Neural progenitor cell (in vitro differentiated cells): ENCODE measurements around the gene CSNK1G2. TPM values are rescaled to one million over a fixed set of nuclear protein-coding genes. Genes with fewer than 3 reads are reported as not detected.

ENCODE experiments used
- DNase-seq: peaks from one replicate; pipeline ENCODE4 v3.0.0-alpha.2; 2016; ENCODE audit warnings: low spot score
- H2AFZ ChIP-seq: fragments of 200-600 bp; sonication (generic); replicated peaks from 2 replicates; pipeline ENCODE4 v1.6.1; 2016; ENCODE audit warnings: antibody characterized with exemption
- H3F3A ChIP-seq: fragments of 200-600 bp; sonication (generic); 2 replicates; pipeline ENCODE4 v1.6.1; 2016; ENCODE audit warnings: antibody characterized with exemption, low read depth
- H3K27ac ChIP-seq: fragments of 200-600 bp; sonication (generic); 2 replicates; pipeline ENCODE4 v1.5.1; 2016; ENCODE audit warnings: mild to moderate bottlenecking
- H3K27me3 ChIP-seq: fragments of 200-600 bp; sonication (generic); 2 replicates; pipeline ENCODE4 v1.6.1; 2016; ENCODE audit warnings: mild to moderate bottlenecking, moderate library complexity
- H3K36me3 ChIP-seq: fragments of 200-600 bp; sonication (generic); 2 replicates; pipeline ENCODE4 v1.5.1; 2016
- H3K4me1 ChIP-seq: fragments of 200-600 bp; sonication (generic); 2 replicates; pipeline ENCODE4 v1.6.1; 2016; ENCODE audit warnings: mixed run types
- H3K4me2 ChIP-seq: fragments of 200-600 bp; sonication (generic); 2 replicates; pipeline ENCODE4 v1.6.1; 2016
- H3K4me3 ChIP-seq: fragments of 200-600 bp; sonication (generic); 2 replicates; pipeline ENCODE4 v1.5.1; 2016
- H3K79me2 ChIP-seq: fragments of 200-600 bp; sonication (generic); 2 replicates; pipeline ENCODE4 v1.6.1; 2016; ENCODE audit warnings: low read depth
- H3K9ac ChIP-seq: fragments of 200-600 bp; sonication (generic); 2 replicates; pipeline ENCODE4 v1.6.1; 2016
- H3K9me3 ChIP-seq: fragments of 200-600 bp; sonication (generic); 2 replicates; pipeline ENCODE4 v1.5.1; 2016; ENCODE audit warnings: low read depth
- H4K20me1 ChIP-seq: fragments of 200-600 bp; sonication (generic); 2 replicates; pipeline ENCODE4 v1.6.1; 2016; ENCODE audit warnings: low read depth
- H3K27ac Mint-ChIP-seq: 3 replicates; pipeline ENCODE4 v1.8.0; 2021; ENCODE audit warnings: mixed read lengths
- H3K27me3 Mint-ChIP-seq: 2 replicates; pipeline ENCODE4 v1.8.0; 2022; ENCODE audit warnings: low read depth, mild to moderate bottlenecking, inconsistent platforms, moderate library complexity, mixed read lengths; ENCODE audit not compliant: insufficient read depth
- H3K36me3 Mint-ChIP-seq: 3 replicates; pipeline ENCODE4 v1.8.0; 2021; ENCODE audit warnings: mixed read lengths
- H3K4me1 Mint-ChIP-seq: 3 replicates; pipeline ENCODE4 v1.8.0; 2021; ENCODE audit warnings: mixed read lengths
- H3K4me3 Mint-ChIP-seq: 3 replicates; pipeline ENCODE4 v1.8.0; 2021; ENCODE audit warnings: mild to moderate bottlenecking, moderate library complexity, mixed read lengths
- H3K9me3 Mint-ChIP-seq: 3 replicates; pipeline ENCODE4 v1.8.0; 2020; ENCODE audit warnings: mixed read lengths
- EZH2 ChIP-seq: fragments of 200-600 bp; sonication (generic); IDR thresholded peaks from 2 replicates; pipeline ENCODE4 v1.6.1; 2017; ENCODE audit warnings: antibody characterized with exemption, mild to moderate bottlenecking, moderate library complexity
- EZH2phosphoT487 ChIP-seq: fragments of 200-600 bp; sonication (generic); IDR thresholded peaks from 2 replicates; pipeline ENCODE4 v1.6.1; 2017; ENCODE audit warnings: antibody characterized with exemption
- total RNA-seq: library from RNA; depleted of rRNA; stranded (reverse); fragments of >200 nt; gene quantifications from 2 replicates; pipeline ENCODE4 v1.2.3, GENCODE V29; 2015; ENCODE audit warnings: low replicate concordance
- TF ChIP-seq, protein P1 (sequence below): fragments of 200-600 bp; sonication (generic); IDR thresholded peaks from 2 replicates; pipeline ENCODE4 v1.5.1; 2017; ENCODE audit warnings: antibody characterized with exemption, mild to moderate bottlenecking

CSNK1G2 gene
- total RNA-seq, 1 donor from 2014 or later = 49.6 TPM

DNA sequence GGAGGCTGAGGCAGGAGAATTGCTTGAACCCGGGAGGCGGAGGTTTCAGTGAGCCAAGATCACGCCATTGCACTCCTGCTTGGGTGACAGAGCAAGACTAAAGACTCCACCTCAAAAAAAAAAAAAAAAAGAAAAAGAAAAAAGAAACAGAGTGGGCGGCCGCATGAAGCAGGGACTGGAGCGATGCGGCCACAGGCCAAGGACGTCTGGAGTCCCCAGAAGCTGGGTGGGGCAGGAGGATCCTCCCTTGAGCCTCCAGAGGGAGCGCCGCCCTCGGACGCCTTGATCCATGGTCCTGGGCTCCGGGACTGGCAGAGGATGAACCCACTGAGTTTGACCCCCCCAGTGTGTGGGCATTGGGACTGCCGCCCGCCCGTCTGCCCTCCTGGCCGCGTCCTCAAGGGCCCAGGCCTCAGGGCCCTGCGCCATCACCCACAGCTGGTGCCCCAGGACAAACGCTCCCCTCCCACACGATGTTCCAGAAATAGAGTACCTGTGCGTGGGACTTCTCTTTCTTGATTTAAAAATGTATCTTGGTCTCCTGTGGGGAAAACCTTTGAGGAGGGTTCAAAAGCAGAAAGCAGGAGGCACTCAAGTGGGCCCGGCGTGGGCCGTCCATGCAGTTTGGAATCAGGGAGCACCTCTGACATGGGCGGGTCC lies 59.0 kb downstream of the CSNK1G2 start:
- no peak overlapping the region for H3K27ac ChIP-seq
- H3K9me3 ChIP-seq = no peaks in the 10 kb centered on the region
- Mint-ChIP-seq H3K4me1 (no peaks in the 10 kb centered on the region), H3K4me3 (no peak overlapping the region), H3K27ac (no peak overlapping the region), H3K27me3 (peaks cover 2% of the 10 kb centered on the region), H3K9me3 (peaks cover 15% of the 10 kb centered on the region), H3K36me3 (peaks cover 30% of the 10 kb centered on the region)
- no peak overlapping the region for H3K4me2 ChIP-seq
- H3K4me1 ChIP-seq = no peaks in the 10 kb centered on the region
- TF ChIP-seq EZH2phosphoT487 = no peak
- no peak for TF ChIP-seq EZH2
- TF ChIP-seq, protein P1, sequence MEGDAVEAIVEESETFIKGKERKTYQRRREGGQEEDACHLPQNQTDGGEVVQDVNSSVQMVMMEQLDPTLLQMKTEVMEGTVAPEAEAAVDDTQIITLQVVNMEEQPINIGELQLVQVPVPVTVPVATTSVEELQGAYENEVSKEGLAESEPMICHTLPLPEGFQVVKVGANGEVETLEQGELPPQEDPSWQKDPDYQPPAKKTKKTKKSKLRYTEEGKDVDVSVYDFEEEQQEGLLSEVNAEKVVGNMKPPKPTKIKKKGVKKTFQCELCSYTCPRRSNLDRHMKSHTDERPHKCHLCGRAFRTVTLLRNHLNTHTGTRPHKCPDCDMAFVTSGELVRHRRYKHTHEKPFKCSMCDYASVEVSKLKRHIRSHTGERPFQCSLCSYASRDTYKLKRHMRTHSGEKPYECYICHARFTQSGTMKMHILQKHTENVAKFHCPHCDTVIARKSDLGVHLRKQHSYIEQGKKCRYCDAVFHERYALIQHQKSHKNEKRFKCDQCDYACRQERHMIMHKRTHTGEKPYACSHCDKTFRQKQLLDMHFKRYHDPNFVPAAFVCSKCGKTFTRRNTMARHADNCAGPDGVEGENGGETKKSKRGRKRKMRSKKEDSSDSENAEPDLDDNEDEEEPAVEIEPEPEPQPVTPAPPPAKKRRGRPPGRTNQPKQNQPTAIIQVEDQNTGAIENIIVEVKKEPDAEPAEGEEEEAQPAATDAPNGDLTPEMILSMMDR = no peak
- peaks cover 8% of the 10 kb centered on the region for H3K36me3 ChIP-seq
- no peak overlapping the region for H2AFZ ChIP-seq
- no peak overlapping the region for H3K9ac ChIP-seq
- H3K4me3 ChIP-seq = no peak overlapping the region
- no peaks in the 10 kb centered on the region for H3K27me3 ChIP-seq
- peaks cover 38% of the 10 kb centered on the region for H4K20me1 ChIP-seq
- H3F3A ChIP-seq = peaks cover 13% of the 10 kb centered on the region
- peaks cover 22% of the 10 kb centered on the region for H3K79me2 ChIP-seq
- DNase-seq = no peak

DNA sequence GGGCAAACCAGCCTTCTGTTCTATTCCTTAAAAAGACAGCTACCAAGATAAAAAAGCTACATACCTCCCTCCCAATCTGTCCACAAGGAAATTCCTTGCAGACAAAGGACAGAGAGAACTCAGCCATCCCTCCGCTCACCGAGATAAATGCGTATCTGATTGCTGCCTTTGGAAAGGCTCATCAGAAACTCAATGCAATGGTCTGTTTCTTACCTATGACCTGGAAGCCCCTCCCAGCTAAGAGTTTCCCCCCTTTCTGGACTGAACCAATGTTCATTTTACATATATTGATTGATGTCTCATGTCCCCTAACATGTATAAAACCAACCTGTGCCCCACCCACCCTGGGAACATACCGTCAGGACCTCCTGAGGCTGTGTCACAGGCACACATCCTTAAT lies 62.9 kb downstream of the CSNK1G2 start:
- Histone ChIP-seq H3K79me2 (peaks cover 49% of the 10 kb centered on the region), H3K9ac (no peak overlapping the region), H3K36me3 (no peaks in the 10 kb centered on the region), H3K4me3 (no peak overlapping the region), H3K4me1 (no peaks in the 10 kb centered on the region), H4K20me1 (peaks cover 75% of the 10 kb centered on the region), H2AFZ (no peak overlapping the region), H3K4me2 (no peak overlapping the region), H3K9me3 (no peaks in the 10 kb centered on the region), H3K27ac (no peak overlapping the region), H3K27me3 (no peaks in the 10 kb centered on the region), H3F3A (peaks cover 16% of the 10 kb centered on the region)
- peak overlapping the region; percentile 16 for H3K4me3 Mint-ChIP-seq
- peaks cover 20% of the 10 kb centered on the region for H3K36me3 Mint-ChIP-seq
- H3K27me3 Mint-ChIP-seq = peaks cover 5% of the 10 kb centered on the region
- H3K4me1 Mint-ChIP-seq = peaks cover 2% of the 10 kb centered on the region
- peak; percentile 26 for DNase-seq
- H3K9me3 Mint-ChIP-seq = no peaks in the 10 kb centered on the region
- no peak overlapping the region for H3K27ac Mint-ChIP-seq
- no peak for TF ChIP-seq EZH2
- TF ChIP-seq EZH2phosphoT487 = no peak
- TF ChIP-seq, protein P1 = no peak

DNA sequence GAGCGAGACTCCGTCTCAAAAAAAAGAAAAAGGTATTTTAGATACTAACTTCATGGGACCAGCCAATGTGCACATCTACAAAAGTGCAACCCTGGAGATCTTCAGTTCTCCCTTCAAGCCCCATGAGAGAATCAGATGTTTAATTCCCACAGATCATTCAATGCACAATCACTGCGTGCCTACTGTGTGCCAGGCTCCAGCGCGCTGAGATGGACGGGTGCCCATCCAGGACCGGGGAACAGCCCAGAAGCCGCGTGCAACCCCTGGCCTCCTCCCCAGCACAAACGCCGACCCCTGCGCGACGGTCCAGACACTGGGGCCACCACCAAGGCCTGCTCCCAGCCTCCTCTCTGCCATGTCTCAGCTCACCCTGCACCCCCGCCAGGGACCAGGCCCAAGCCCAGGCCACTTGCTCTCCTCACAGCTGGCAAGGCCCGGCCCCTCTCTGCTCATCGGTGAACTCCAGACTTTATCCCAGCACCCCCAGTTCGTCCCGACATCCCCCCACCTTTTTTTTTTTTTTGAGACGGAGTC lies 69.2 kb downstream of the CSNK1G2 start:
- H3K36me3 Mint-ChIP-seq = peaks cover 26% of the 10 kb centered on the region
- no peaks in the 10 kb centered on the region for H3K9me3 ChIP-seq
- no peak overlapping the region for H3K27ac Mint-ChIP-seq
- H3K27me3 Mint-ChIP-seq = peaks cover 9% of the 10 kb centered on the region
- no peaks in the 10 kb centered on the region for H3K27me3 ChIP-seq
- H3F3A ChIP-seq = peaks cover 1% of the 10 kb centered on the region
- H3K9me3 Mint-ChIP-seq = peaks cover 7% of the 10 kb centered on the region
- DNase-seq = no peak
- H3K27ac ChIP-seq = no peak overlapping the region
- peaks cover 11% of the 10 kb centered on the region for H3K4me1 ChIP-seq
- H2AFZ ChIP-seq = no peak overlapping the region
- H4K20me1 ChIP-seq = peaks cover 65% of the 10 kb centered on the region
- no peak overlapping the region for H3K4me3 Mint-ChIP-seq
- TF ChIP-seq, protein P1 = no peak
- no peak for TF ChIP-seq EZH2phosphoT487
- TF ChIP-seq EZH2 = no peak
- H3K4me2 ChIP-seq = no peak overlapping the region
- peaks cover 83% of the 10 kb centered on the region for H3K79me2 ChIP-seq
- H3K4me1 Mint-ChIP-seq = peaks cover 12% of the 10 kb centered on the region
- H3K36me3 ChIP-seq = no peaks in the 10 kb centered on the region
- H3K4me3 ChIP-seq = no peak overlapping the region
- H3K9ac ChIP-seq = no peak overlapping the region
